Kidney (tissue), 14 donors: ENCODE results near the gene TMEM30A. TPM values are rescaled to one million over a fixed set of nuclear protein-coding genes. Genes with fewer than 3 reads are reported as not detected.
A peak's percentile ranks its signal among the peaks of the same experiment; 100 is the strongest.

Experiments used
- DNase-seq, 5 donors: peaks; one replicate each; pipeline ENCODE4 v3.0.0-alpha.2; 2013 to 2020
- FAIRE-seq: peaks from 2 replicates; lab custom pipeline; 2012; peaks lifted over from hg19 to GRCh38; lab: Jason Lieb, UNC
- H3K27ac ChIP-seq, 2 donors: one replicate each; pipeline ENCODE4 v1.7.0; 2013; ENCODE audit warnings: low read depth in 2 of 2, low read length in 2 of 2, inconsistent platforms in 1 of 2
- H3K27me3 ChIP-seq: one replicate; pipeline ENCODE4 v1.7.1; 2013; ENCODE audit warnings: low read length, inconsistent platforms; ENCODE audit not compliant: control insufficient read depth, insufficient read depth
- H3K36me3 ChIP-seq, 3 donors: one replicate each; pipeline versions ENCODE4 v1.7.0 to v1.7.1; 2013; ENCODE audit warnings: low read length in 3 of 3, control low read depth in 1 of 3, inconsistent platforms in 1 of 3; ENCODE audit not compliant: insufficient read depth in 3 of 3, control insufficient read depth in 2 of 3
- H3K4me1 ChIP-seq, 3 donors: one replicate each; pipeline versions ENCODE4 v1.7.0 to v1.7.1; 2013; ENCODE audit warnings: low read length in 3 of 3, inconsistent platforms in 1 of 3, low read depth in 1 of 3; ENCODE audit not compliant: control insufficient read depth in 2 of 3, insufficient read depth in 2 of 3
- H3K4me3 ChIP-seq, 3 donors: one replicate each; pipeline versions ENCODE4 v1.7.0 to v1.8.1; 2013; ENCODE audit warnings: low read length in 3 of 3, control low read depth in 1 of 3, inconsistent platforms in 1 of 3
- H3K9ac ChIP-seq, 3 donors: one replicate each; pipeline versions ENCODE4 v1.7.0 to v1.7.1; 2013; ENCODE audit warnings: low read length in 3 of 3, control low read depth in 1 of 3, inconsistent platforms in 1 of 3
- H3K9me3 ChIP-seq, 3 donors: one replicate each; pipeline versions ENCODE4 v1.7.0 to v1.7.1; 2013; ENCODE audit warnings: low read length in 3 of 3, control low read depth in 1 of 3, inconsistent platforms in 1 of 3; ENCODE audit not compliant: control insufficient read depth in 2 of 3, insufficient read depth in 1 of 3
- CTCF ChIP-seq: IDR thresholded peaks from 3 replicates; pipeline ENCODE4 v1.5.1; 2012; ENCODE audit warnings: mild to moderate bottlenecking, moderate library complexity, borderline replicate concordance; ENCODE audit not compliant: insufficient read depth; ENCODE audit errors: extremely low read depth
- intact Hi-C: fragments of 100-400 bp; cut with DNase I; formaldehyde crosslinking; loops from one replicate; pipeline ENCODE4 v1.11.1; 2022
- polyA plus RNA-seq: library from polyadenylated mRNA; stranded (reverse); fragments of 350-450 nt; fragmentation: Illumina TruSeq; extraction: RNeasy Lipid Tissue Mini Kit (QIAGEN cat#74804); gene quantifications from one replicate; pipeline ENCODE4 v1.2.3, GENCODE V29; 2014; ENCODE audit warnings: low read depth, low replicate concordance; ENCODE audit not compliant: insufficient read depth
- total RNA-seq: library from RNA; stranded (reverse); fragmentation: NEBNext Ultra II Directional; extraction: Animal tissue kit (Norgen Biotek cat#: 25700); gene quantifications from one replicate; pipeline ENCODE4 v1.2.1, GENCODE V29; 2021
- donor health status: control.
- donor health status: control.
- donor health status: control.
- donor health status: control.
- donor health status: control.
- donor health status: DM: yes; HTN: yes; CAD: no.
- donor health status: Normal renal cell carcinoma (clear cell type).

The TMEM30A gene
- total and polyA plus RNA-seq, 2 donors from 2014 or later, result 51.0 to 101 TPM

GRCh38 chr6:75273009-75273408 is 11.6 kb downstream of the TMEM30A start:
- no peak for TF ChIP-seq CTCF
- FAIRE-seq, result no peak
- peaks cover 0 to 9% (median 0%) of the 10 kb centered on the region in 3 donors for H3K4me1 ChIP-seq

GRCh38 chr6:75272145-75272840 is 12.3 kb downstream of the TMEM30A start:
- FAIRE-seq (no peak), DNase-seq (no peak)
- TF ChIP-seq CTCF, result no peak
- Histone ChIP-seq H3K9me3 (no peaks in the 10 kb centered on the region), H3K36me3 (peaks cover 0 to 2% (median 0%) of the 10 kb centered on the region in 3 donors), H3K27ac (peak overlapping the region in 1 of 2 donors; percentile 17), H3K4me3 (no peak overlapping the region), H3K27me3 (no peaks in the 10 kb centered on the region), H3K4me1 (peaks cover 0 to 11% (median 5%) of the 10 kb centered on the region in 3 donors), H3K9ac (no peak overlapping the region)
- intact Hi-C loops, result no loop called here

More at GRCh38 chr6:75273009-75273408, 11.6 kb downstream of the TMEM30A start:
- H3K9me3 ChIP-seq, result no peaks in the 10 kb centered on the region
- intact Hi-C loops, result no loop called here
- no peak for DNase-seq
- H3K27me3 ChIP-seq, result no peaks in the 10 kb centered on the region
- H3K27ac ChIP-seq, result no peak overlapping the region
- no peak overlapping the region for H3K4me3 ChIP-seq
- H3K9ac ChIP-seq, result no peak overlapping the region
- H3K36me3 ChIP-seq, result peaks cover 0 to 2% (median 0%) of the 10 kb centered on the region in 3 donors

GRCh38 chr6:75268988-75269354 is 15.6 kb downstream of the TMEM30A start:
- no peaks in the 10 kb centered on the region for H3K27me3 ChIP-seq
- no peak for FAIRE-seq
- no peak overlapping the region for H3K9ac ChIP-seq
- no peak overlapping the region for H3K4me3 ChIP-seq
- intact Hi-C loops, result no loop called here
- H3K4me1 ChIP-seq, result peaks cover 0 to 11% (median 5%) of the 10 kb centered on the region in 3 donors
- no peaks in the 10 kb centered on the region for H3K9me3 ChIP-seq
- DNase-seq, result no peak
- H3K36me3 ChIP-seq, result peaks cover 0 to 2% (median 0%) of the 10 kb centered on the region in 3 donors
- no peak for TF ChIP-seq CTCF
- no peak overlapping the region for H3K27ac ChIP-seq
